HepG2 (cell line): ENCODE data around the gene NOTO. TPM values are rescaled to one million over a fixed set of nuclear protein-coding genes. Genes with fewer than 3 reads are reported as not detected.
A peak's percentile ranks its signal among the peaks of the same experiment; 100 is the strongest.

ENCODE experiments used
- FOXK2 ChIP-seq: fragments of 450-650 bp; IDR thresholded peaks from 2 replicates; pipeline ENCODE4 v1.6.1; 2016
- HMGXB3 ChIP-seq: sonication (generic); formaldehyde crosslinking; IDR thresholded peaks from 2 replicates; pipeline ENCODE4 v1.4.0; 2020; ENCODE audit warnings: missing genetic modification reagents, borderline replicate concordance
- NFE2L2 ChIP-seq: fragments of 150-350 bp; IDR thresholded peaks from 2 replicates; pipeline ENCODE4 v1.6.1; 2014; ENCODE audit warnings: low read length
- NKX3-1 ChIP-seq: sonication (generic); formaldehyde crosslinking; IDR thresholded peaks from 2 replicates; pipeline ENCODE4 v1.5.0; 2020; ENCODE audit warnings: missing genetic modification reagents
- PCBP2 ChIP-seq: fragments of 200-400 bp; formaldehyde crosslinking; optimal IDR thresholded peaks from 2 replicates; pipeline ENCODE3; 2018; ENCODE audit warnings: low read length, low read depth; ENCODE audit not compliant: poor library complexity, severe bottlenecking
- PHB2 ChIP-seq: fragments of 450-650 bp; IDR thresholded peaks from 2 replicates; pipeline ENCODE4 v1.6.1; 2018; ENCODE audit not compliant: partially characterized antibody
- RFXAP ChIP-seq: sonication (generic); formaldehyde crosslinking; IDR thresholded peaks from 2 replicates; pipeline ENCODE4 v1.4.0; 2020; ENCODE audit warnings: missing genetic modification reagents, borderline replicate concordance
- SAFB2 ChIP-seq: sonication (generic); formaldehyde crosslinking; IDR thresholded peaks from 2 replicates; pipeline ENCODE4 v1.5.1; 2020; ENCODE audit warnings: missing genetic modification reagents, low read depth, mild to moderate bottlenecking, borderline replicate concordance
- SSRP1 ChIP-seq: IDR thresholded peaks from 2 replicates; pipeline ENCODE4 v1.6.1; 2016; ENCODE audit warnings: control low read depth
- ZBTB7A ChIP-seq: sonication (generic); formaldehyde crosslinking; IDR thresholded peaks from 2 replicates; pipeline ENCODE4 v1.8.0; 2022; ENCODE audit warnings: mild to moderate bottlenecking, missing genetic modification reagents
- ZNF143 ChIP-seq: sonication (generic); formaldehyde crosslinking; IDR thresholded peaks from 2 replicates; pipeline ENCODE4 v1.4.0; 2020; ENCODE audit warnings: missing genetic modification reagents
- ZNF225 ChIP-seq: sonication (generic); formaldehyde crosslinking; IDR thresholded peaks from 2 replicates; pipeline ENCODE4 v1.4.0; 2020; ENCODE audit warnings: mild to moderate bottlenecking, missing genetic modification reagents
- ZNF530 ChIP-seq: sonication (generic); formaldehyde crosslinking; IDR thresholded peaks from 2 replicates; pipeline ENCODE4 v1.5.0; 2020; ENCODE audit warnings: low read depth, mild to moderate bottlenecking, missing genetic modification reagents
- ZSCAN25 ChIP-seq: sonication (generic); formaldehyde crosslinking; IDR thresholded peaks from 2 replicates; pipeline ENCODE4 v1.8.0; 2022; ENCODE audit warnings: mild to moderate bottlenecking, missing genetic modification reagents
- polyA plus RNA-seq, 8 experiments: library from polyadenylated mRNA; depleted of rRNA in 3 of 8; stranded (reverse) in 7 of 8; unstranded in 1 of 8; fragments of >200 nt; fragmentation: Illumina TruSeq in 4 of 8; extraction: Trizol in 4 of 8; gene quantifications; 2 replicates each; pipeline versions ENCODE4 v1.2.1 to v1.2.3, GENCODE V29; 2011 to 2016; ENCODE audit warnings: low read depth in 4 of 8, missing spikeins in 1 of 8, mixed read lengths in 1 of 8; ENCODE audit not compliant: insufficient read depth in 1 of 8
- total RNA-seq, 5 experiments: library from RNA; depleted of rRNA; stranded (reverse); fragments of >200 nt; fragmentation: Illumina TruSeq; extraction: Trizol; gene quantifications; 2 replicates each; pipeline ENCODE4 v1.2.3, GENCODE V29; 2016; ENCODE audit warnings: low read depth in 1 of 5
- TF ChIP-seq, protein P1 (sequence below), 2 experiments: sonication (generic) in 1 of 2; formaldehyde crosslinking in 1 of 2; IDR thresholded peaks; 2 replicates each; pipeline versions ENCODE4 v1.6.1 to v1.9.0; 2014 to 2022; ENCODE audit warnings: antibody characterized with exemption in 1 of 2, borderline replicate concordance in 1 of 2, inconsistent platforms in 1 of 2, low read depth in 1 of 2, missing genetic modification reagents in 1 of 2
- TF ChIP-seq, protein P2 (sequence below): sonication (generic); formaldehyde crosslinking; IDR thresholded peaks from 2 replicates; pipeline ENCODE4 v1.4.0; 2020; ENCODE audit warnings: missing genetic modification reagents, borderline replicate concordance

The NOTO gene
- total and polyA plus RNA-seq, 2 of the 13 experiments (the other 11 are each of a cell fraction or from before 2014, with no cell fraction given) = not detected

GRCh38 chr2:73233154-73233931, 31.0 kb downstream of the NOTO start, which contains the start of gene PRADC1 (continued):
- TF ChIP-seq HMGXB3 (0 out of 2 replicates have a peak, but pooled peaks have one; percentile 75), ZBTB7A (CRISPR knock-in tag) (peak; percentile 63), ZNF530 (CRISPR knock-in tag) (peak; percentile 71; the same call in 1 of the 2 replicates), SAFB2 (CRISPR knock-in tag) (0 out of 2 replicates have a peak, but pooled peaks have one; percentile 56), ZSCAN25 (peak; percentile 20; the same call in 1 of the 2 replicates), ZNF225 (CRISPR knock-in tag) (no peak; the same call in none of the 2 replicates), NKX3-1 (no peak; the same call in 1 of the 2 replicates), FOXK2 (peak; percentile 85), NFE2L2 (no peak), PCBP2 (no peak), PHB2 (no peak), RFXAP (CRISPR knock-in tag) (peak; percentile 94), ZNF143 (CRISPR knock-in tag) (peak; percentile 69; the same call in 1 of the 2 replicates), SSRP1 (CRISPR knock-in tag) (peak; percentile 96)
- TF ChIP-seq, protein P1, sequence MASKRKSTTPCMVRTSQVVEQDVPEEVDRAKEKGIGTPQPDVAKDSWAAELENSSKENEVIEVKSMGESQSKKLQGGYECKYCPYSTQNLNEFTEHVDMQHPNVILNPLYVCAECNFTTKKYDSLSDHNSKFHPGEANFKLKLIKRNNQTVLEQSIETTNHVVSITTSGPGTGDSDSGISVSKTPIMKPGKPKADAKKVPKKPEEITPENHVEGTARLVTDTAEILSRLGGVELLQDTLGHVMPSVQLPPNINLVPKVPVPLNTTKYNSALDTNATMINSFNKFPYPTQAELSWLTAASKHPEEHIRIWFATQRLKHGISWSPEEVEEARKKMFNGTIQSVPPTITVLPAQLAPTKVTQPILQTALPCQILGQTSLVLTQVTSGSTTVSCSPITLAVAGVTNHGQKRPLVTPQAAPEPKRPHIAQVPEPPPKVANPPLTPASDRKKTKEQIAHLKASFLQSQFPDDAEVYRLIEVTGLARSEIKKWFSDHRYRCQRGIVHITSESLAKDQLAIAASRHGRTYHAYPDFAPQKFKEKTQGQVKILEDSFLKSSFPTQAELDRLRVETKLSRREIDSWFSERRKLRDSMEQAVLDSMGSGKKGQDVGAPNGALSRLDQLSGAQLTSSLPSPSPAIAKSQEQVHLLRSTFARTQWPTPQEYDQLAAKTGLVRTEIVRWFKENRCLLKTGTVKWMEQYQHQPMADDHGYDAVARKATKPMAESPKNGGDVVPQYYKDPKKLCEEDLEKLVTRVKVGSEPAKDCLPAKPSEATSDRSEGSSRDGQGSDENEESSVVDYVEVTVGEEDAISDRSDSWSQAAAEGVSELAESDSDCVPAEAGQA (IDR thresholded peaks at IDR 0.05; ENCODE audit: low read depth) = no peak
- TF ChIP-seq, protein P1 (CRISPR knock-in tag; IDR thresholded peaks at IDR 0.05; ENCODE audit: borderline replicate concordance) = no peak
- TF ChIP-seq, protein P2, sequence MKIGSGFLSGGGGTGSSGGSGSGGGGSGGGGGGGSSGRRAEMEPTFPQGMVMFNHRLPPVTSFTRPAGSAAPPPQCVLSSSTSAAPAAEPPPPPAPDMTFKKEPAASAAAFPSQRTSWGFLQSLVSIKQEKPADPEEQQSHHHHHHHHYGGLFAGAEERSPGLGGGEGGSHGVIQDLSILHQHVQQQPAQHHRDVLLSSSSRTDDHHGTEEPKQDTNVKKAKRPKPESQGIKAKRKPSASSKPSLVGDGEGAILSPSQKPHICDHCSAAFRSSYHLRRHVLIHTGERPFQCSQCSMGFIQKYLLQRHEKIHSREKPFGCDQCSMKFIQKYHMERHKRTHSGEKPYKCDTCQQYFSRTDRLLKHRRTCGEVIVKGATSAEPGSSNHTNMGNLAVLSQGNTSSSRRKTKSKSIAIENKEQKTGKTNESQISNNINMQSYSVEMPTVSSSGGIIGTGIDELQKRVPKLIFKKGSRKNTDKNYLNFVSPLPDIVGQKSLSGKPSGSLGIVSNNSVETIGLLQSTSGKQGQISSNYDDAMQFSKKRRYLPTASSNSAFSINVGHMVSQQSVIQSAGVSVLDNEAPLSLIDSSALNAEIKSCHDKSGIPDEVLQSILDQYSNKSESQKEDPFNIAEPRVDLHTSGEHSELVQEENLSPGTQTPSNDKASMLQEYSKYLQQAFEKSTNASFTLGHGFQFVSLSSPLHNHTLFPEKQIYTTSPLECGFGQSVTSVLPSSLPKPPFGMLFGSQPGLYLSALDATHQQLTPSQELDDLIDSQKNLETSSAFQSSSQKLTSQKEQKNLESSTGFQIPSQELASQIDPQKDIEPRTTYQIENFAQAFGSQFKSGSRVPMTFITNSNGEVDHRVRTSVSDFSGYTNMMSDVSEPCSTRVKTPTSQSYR (CRISPR knock-in tag) = no peak
